Measurements from ENCODE around the gene FBP1. TPM values are rescaled to one million over a fixed set of nuclear protein-coding genes. Genes with fewer than 3 reads are reported as not detected.

The FBP1 gene
- total and polyA plus RNA-seq, 8 donors, result 19.5 to 39.2 (median 24.1) TPM

- peak within 1 kb of the TSS; percentile 59 to 77 (median 74) for H3K27ac ChIP-seq
- WGBS, 2 donors, result 47 to 52% methylated on average over 40 of the region's 40 CpGs
These were observed 84.6 kb downstream of the FBP1 start, which contains the start of gene PCAT7 for GRCh38 chr9:94554439-94555331. TSS of gene PCAT7 (plus strand) at chr9:94555083.

GRCh38 chr9:94554078-94554438, 85.3 kb downstream of the FBP1 start:
- 35 to 51% methylated on average over 16 of the region's 16 CpGs for WGBS, 2 donors
- TF ChIP-seq CTCF (IDR thresholded peaks at IDR 0.05), result no peak
- intact Hi-C loops (cut with DNase I), result no loop called here
- peak in 3 of 6 donors; percentile 24 to 73 (median 59) for DNase-seq
- Histone ChIP-seq H3K27ac (no peak overlapping the region), H3K4me1 (no peaks in the 10 kb centered on the region), H3K9me3 (no peaks in the 10 kb centered on the region), H3K4me3 (peak overlapping the region in 2 of 4 donors; percentile 49), H3K27me3 (no peaks in the 10 kb centered on the region), H3K36me3 (no peaks in the 10 kb centered on the region)
- no peak for FAIRE-seq
- peak; percentile 8 to 49 (median 23) for ATAC-seq

More at GRCh38 chr9:94554439-94555331, 84.6 kb downstream of the FBP1 start, which contains the start of gene PCAT7:
- ATAC-seq (peak; percentile 99 to 100 (median 100)), DNase-seq (peak; percentile 76 to 88 (median 82)), FAIRE-seq (no peak)
- Histone ChIP-seq H3K4me1 (no peaks in the 10 kb centered on the region), H3K9me3 (no peaks in the 10 kb centered on the region), H3K36me3 (no peaks in the 10 kb centered on the region), H3K27me3 (no peaks in the 10 kb centered on the region), H3K4me3 (peak within 1 kb of the TSS; percentile 21 to 49 (median 42))
- intact Hi-C loops (cut with DNase I), result no loop called here
- peak; percentile 17 to 44 (median 33) for TF ChIP-seq CTCF (IDR thresholded peaks at IDR 0.05)

Other genes with a start within 250 kb of the FBP1 start
- under 1 TPM; 0.23 to 0.52 (median 0.36) TPM for gene PCAT7, start 84.4 kb downstream of the FBP1 start, total RNA-seq
- gene PCAT7, start 84.4 kb downstream of the FBP1 start, polyA plus RNA-seq, result under 1 TPM; 0.27 to 0.28 TPM
- under 1 TPM in 5 of 6 donors, not detected in 1; 0.46 to 0.95 (median 0.74) TPM for gene FBP2, start 45.7 kb downstream of the FBP1 start, total RNA-seq
- gene FBP2, start 45.7 kb downstream of the FBP1 start, polyA plus RNA-seq, result under 1 TPM; 0.47 to 0.49 TPM
- 100 to 1,000 TPM in 1 of 6 donors, 10 to 100 TPM in 5; 50.5 to 140 (median 73.4) TPM for gene AOPEP, start 87.2 kb upstream of the FBP1 start, total RNA-seq
- 10 to 100 TPM; 75.9 to 77.4 TPM for gene AOPEP, start 87.2 kb upstream of the FBP1 start, polyA plus RNA-seq

Data from pancreas (tissue), 10 donors.